ENCODE measurements around the gene MBNL1.

GRCh38 chr3:152356870-152357276 is 88.1 kb downstream of the MBNL1 start:
- TF ChIP-seq, protein P1, sequence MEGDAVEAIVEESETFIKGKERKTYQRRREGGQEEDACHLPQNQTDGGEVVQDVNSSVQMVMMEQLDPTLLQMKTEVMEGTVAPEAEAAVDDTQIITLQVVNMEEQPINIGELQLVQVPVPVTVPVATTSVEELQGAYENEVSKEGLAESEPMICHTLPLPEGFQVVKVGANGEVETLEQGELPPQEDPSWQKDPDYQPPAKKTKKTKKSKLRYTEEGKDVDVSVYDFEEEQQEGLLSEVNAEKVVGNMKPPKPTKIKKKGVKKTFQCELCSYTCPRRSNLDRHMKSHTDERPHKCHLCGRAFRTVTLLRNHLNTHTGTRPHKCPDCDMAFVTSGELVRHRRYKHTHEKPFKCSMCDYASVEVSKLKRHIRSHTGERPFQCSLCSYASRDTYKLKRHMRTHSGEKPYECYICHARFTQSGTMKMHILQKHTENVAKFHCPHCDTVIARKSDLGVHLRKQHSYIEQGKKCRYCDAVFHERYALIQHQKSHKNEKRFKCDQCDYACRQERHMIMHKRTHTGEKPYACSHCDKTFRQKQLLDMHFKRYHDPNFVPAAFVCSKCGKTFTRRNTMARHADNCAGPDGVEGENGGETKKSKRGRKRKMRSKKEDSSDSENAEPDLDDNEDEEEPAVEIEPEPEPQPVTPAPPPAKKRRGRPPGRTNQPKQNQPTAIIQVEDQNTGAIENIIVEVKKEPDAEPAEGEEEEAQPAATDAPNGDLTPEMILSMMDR (IDR thresholded peaks at IDR 0.05), result no peak
- TF ChIP-seq POLR2A (IDR thresholded peaks at IDR 0.05), result no peak

Measured in tibial nerve (tissue), 3 donors.